H9 (cell line): ENCODE data around the gene PHF24. TPM values are rescaled to one million over a fixed set of nuclear protein-coding genes. Genes with fewer than 3 reads are reported as not detected.

Experiments
- DNase-seq: peaks from one replicate; pipeline ENCODE4 v3.0.0-alpha.2; 2017
- H2AFZ ChIP-seq: one replicate; pipeline ENCODE4 v1.6.1; 2013; ENCODE audit warnings: mild to moderate bottlenecking, low read length, control low read depth, moderate library complexity
- H2AK5ac ChIP-seq: 2 replicates; pipeline ENCODE4 v1.6.1; 2013; ENCODE audit warnings: low read length, control low read depth, mixed read lengths; ENCODE audit not compliant: insufficient read length
- H2BK120ac ChIP-seq: one replicate; pipeline ENCODE4 v1.6.1; 2013; ENCODE audit warnings: low read depth, mild to moderate bottlenecking, low read length, control low read depth, inconsistent platforms; ENCODE audit not compliant: poor library complexity, severe bottlenecking
- H2BK12ac ChIP-seq: 2 replicates; pipeline ENCODE4 v1.6.1; 2013; ENCODE audit warnings: low read length, control low read depth, mixed read lengths, low read depth; ENCODE audit not compliant: insufficient read length
- H2BK15ac ChIP-seq: 2 replicates; pipeline ENCODE4 v1.6.1; 2013; ENCODE audit warnings: low read depth, low read length, control low read depth
- H2BK20ac ChIP-seq: one replicate; pipeline ENCODE4 v1.6.1; 2013; ENCODE audit warnings: low read depth, mild to moderate bottlenecking, low read length, control low read depth, inconsistent platforms; ENCODE audit not compliant: poor library complexity, severe bottlenecking
- H2BK5ac ChIP-seq: 2 replicates; pipeline ENCODE4 v1.6.1; 2013; ENCODE audit warnings: low read length, control low read depth, mixed read lengths; ENCODE audit not compliant: insufficient read length
- H3K14ac ChIP-seq: 2 replicates; pipeline ENCODE4 v1.6.1; 2013; ENCODE audit warnings: low read length, control low read depth; ENCODE audit not compliant: insufficient read depth
- H3K18ac ChIP-seq: 2 replicates; pipeline ENCODE4 v1.6.1; 2013; ENCODE audit warnings: low read depth, mild to moderate bottlenecking, mixed read lengths, low read length, control low read depth; ENCODE audit not compliant: insufficient read length
- H3K23ac ChIP-seq: 2 replicates; pipeline ENCODE4 v1.6.1; 2013; ENCODE audit warnings: low read length, control low read depth, mixed read lengths, low read depth; ENCODE audit not compliant: insufficient read length
- H3K23me2 ChIP-seq: 2 replicates; pipeline ENCODE4 v1.6.1; 2013; ENCODE audit warnings: low read depth, mild to moderate bottlenecking, mixed read lengths, low read length, control low read depth; ENCODE audit not compliant: insufficient read length, poor library complexity, severe bottlenecking
- H3K27ac ChIP-seq: 2 replicates; pipeline ENCODE4 v1.5.1; 2013; ENCODE audit warnings: low read length, control low read depth, mixed read lengths, low read depth; ENCODE audit not compliant: insufficient read length
- H3K27me3 ChIP-seq: 2 replicates; pipeline ENCODE4 v1.6.1; 2013; ENCODE audit warnings: low read length, control low read depth, inconsistent platforms; ENCODE audit not compliant: insufficient read depth
- H3K4ac ChIP-seq: 2 replicates; pipeline ENCODE4 v1.6.1; 2013; ENCODE audit warnings: low read depth, mild to moderate bottlenecking, control low read depth, inconsistent platforms, low read length, moderate library complexity
- H3K4me1 ChIP-seq: 2 replicates; pipeline ENCODE4 v1.6.1; 2013; ENCODE audit warnings: low read length, control low read depth, inconsistent platforms; ENCODE audit not compliant: insufficient read depth
- H3K4me2 ChIP-seq: 2 replicates; pipeline ENCODE4 v1.6.1; 2013; ENCODE audit warnings: low read length, control low read depth, mixed read lengths; ENCODE audit not compliant: insufficient read length, insufficient read depth
- H3K56ac ChIP-seq: 2 replicates; pipeline ENCODE4 v1.6.1; 2013; ENCODE audit warnings: low read depth, mild to moderate bottlenecking, mixed read lengths, low read length, control low read depth; ENCODE audit not compliant: insufficient read length
- H3K79me1 ChIP-seq: 2 replicates; pipeline ENCODE4 v1.6.1; 2013; ENCODE audit warnings: low read depth, mild to moderate bottlenecking, moderate library complexity, low read length, control low read depth, inconsistent platforms; ENCODE audit not compliant: insufficient read depth, poor library complexity, severe bottlenecking
- H3K79me2 ChIP-seq: 2 replicates; pipeline ENCODE4 v1.6.1; 2013; ENCODE audit warnings: low read length, control low read depth, inconsistent platforms; ENCODE audit not compliant: insufficient read depth
- H3K9ac ChIP-seq: 2 replicates; pipeline ENCODE4 v1.6.1; 2013; ENCODE audit warnings: low read length, control low read depth, mixed read lengths; ENCODE audit not compliant: insufficient read length; ENCODE audit errors: extremely low read depth
- H3K9me3 ChIP-seq: one replicate; pipeline ENCODE4 v1.6.1; 2013; ENCODE audit warnings: low read depth, low read length, inconsistent platforms; ENCODE audit not compliant: control insufficient read depth
- H3T11ph ChIP-seq: one replicate; pipeline ENCODE4 v1.6.1; 2013; ENCODE audit warnings: mild to moderate bottlenecking, low read length, control low read depth, inconsistent platforms
- H4K20me1 ChIP-seq: one replicate; pipeline ENCODE4 v1.6.1; 2013; ENCODE audit not compliant: control insufficient read depth, insufficient read length, insufficient read depth
- H4K5ac ChIP-seq: 2 replicates; pipeline ENCODE4 v1.6.1; 2013; ENCODE audit warnings: low read depth, mild to moderate bottlenecking, mixed read lengths, low read length, control low read depth; ENCODE audit not compliant: insufficient read length
- H4K8ac ChIP-seq: replicated peaks from 2 replicates; pipeline ENCODE4 v1.6.1; 2013; ENCODE audit warnings: low read length, control low read depth, mixed read lengths, low read depth; ENCODE audit not compliant: insufficient read length
- H4K91ac ChIP-seq: 2 replicates; pipeline ENCODE4 v1.6.1; 2013; ENCODE audit warnings: low read depth, mild to moderate bottlenecking, moderate library complexity, mixed read lengths, low read length, control low read depth; ENCODE audit not compliant: insufficient read length
- H3K27ac Mint-ChIP-seq, 3 experiments: 2 replicates in 2 of 3; 3 replicates in 1 of 3; pipeline ENCODE4 v1.8.0; 2020 to 2021; ENCODE audit warnings: mixed read lengths in 3 of 3, mild to moderate bottlenecking in 1 of 3, moderate library complexity in 1 of 3
- H3K27me3 Mint-ChIP-seq: 2 replicates; pipeline ENCODE4 v1.8.0; 2021; ENCODE audit warnings: low read depth, mild to moderate bottlenecking, moderate library complexity, mixed read lengths
- H3K36me3 Mint-ChIP-seq, 3 experiments: 2 replicates in 2 of 3; 3 replicates in 1 of 3; pipeline ENCODE4 v1.8.0; 2020 to 2021; ENCODE audit warnings: low read depth in 3 of 3, mixed read lengths in 3 of 3; ENCODE audit not compliant: insufficient read depth in 1 of 3
- H3K4me1 Mint-ChIP-seq, 2 experiments: 2 replicates each; pipeline ENCODE4 v1.8.0; 2020; ENCODE audit warnings: mixed read lengths in 2 of 2
- H3K4me3 Mint-ChIP-seq, 2 experiments: 2 replicates in 1 of 2; 3 replicates in 1 of 2; pipeline ENCODE4 v1.8.0; 2020 to 2021; ENCODE audit warnings: mild to moderate bottlenecking in 2 of 2, mixed read lengths in 2 of 2, moderate library complexity in 1 of 2
- H3K9me3 Mint-ChIP-seq, 2 experiments: 2 replicates in 1 of 2; 3 replicates in 1 of 2; pipeline ENCODE4 v1.8.0; 2020; ENCODE audit warnings: mild to moderate bottlenecking in 2 of 2, mixed read lengths in 2 of 2, moderate library complexity in 1 of 2
- CTCF ChIP-seq: fragments of 200-600 bp; sonication (generic); conservative IDR thresholded peaks from 3 replicates; pipeline ENCODE4 v1.8.0; 2021; ENCODE audit warnings: antibody characterized with exemption, mild to moderate bottlenecking
- WGBS: extraction: QIAGEN DNeasy Blood & Tissue Kit; methylation state at CpG from one replicate; pipeline ENCODE4 v1.1.7; 2013; ENCODE audit warnings: missing lambda C conversion rate, low lambda C conversion rate, mixed read lengths; ENCODE audit not compliant: insufficient read length; ENCODE audit errors: extremely low coverage; 5-methylcytosine and 5-hydroxymethylcytosine counted together
- total RNA-seq: library from RNA; stranded (reverse); gene quantifications from 2 replicates; pipeline ENCODE4 v1.2.1, GENCODE V29; 2021

PHF24 gene
- total RNA-seq, 1 experiment from 2014 or later: 0.24 TPM

- Histone ChIP-seq H3K79me2 (no peaks in the 10 kb centered on the region), H3K27me3 (no peaks in the 10 kb centered on the region), H4K91ac (no peak overlapping the region), H3K23me2 (peaks cover 7% of the 10 kb centered on the region), H3K9me3 (no peaks in the 10 kb centered on the region), H2BK15ac (no peak overlapping the region), H3K4me1 (0 out of 2 replicates have a peak, but pooled peaks cover 2% of the 10 kb centered on the region), H3K9ac (no peak overlapping the region), H3K14ac (no peak overlapping the region), H3K4ac (no peak overlapping the region), H3K79me1 (no peaks in the 10 kb centered on the region), H2BK12ac (no peak overlapping the region), H3K27ac (no peak overlapping the region), H2AK5ac (no peak overlapping the region), H3K4me2 (no peak overlapping the region), H3T11ph (no peak overlapping the region), H2BK20ac (no peak overlapping the region), H3K23ac (no peak overlapping the region), H2BK120ac (no peak overlapping the region), H3K18ac (no peak overlapping the region), H4K8ac (no peak overlapping the region), H4K20me1 (no peaks in the 10 kb centered on the region), H3K56ac (no peak overlapping the region), H2AFZ (no peak overlapping the region), H2BK5ac (no peak overlapping the region), H4K5ac (no peak overlapping the region)
- peak; percentile 53 for DNase-seq
- Mint-ChIP-seq H3K4me3 (no peak overlapping the region), H3K36me3 (no peaks in the 10 kb centered on the region), H3K9me3 (no peaks in the 10 kb centered on the region; a peak in 2 of 5 replicates), H3K27me3 (peaks cover 1% of the 10 kb centered on the region), H3K4me1 (peaks cover 16 to 31% of the 10 kb centered on the region in 2 experiments), H3K27ac (no peak overlapping the region)
- TF ChIP-seq CTCF: no peak
- no CpG with 5 or more reads among the region's 1 CpG for WGBS
These were observed 26.0 kb downstream of the PHF24 start for GRCh38 chr9:34984049-34984448.
